ENCODE data around the gene ZNF10.

ZNF10 gene

DNA sequence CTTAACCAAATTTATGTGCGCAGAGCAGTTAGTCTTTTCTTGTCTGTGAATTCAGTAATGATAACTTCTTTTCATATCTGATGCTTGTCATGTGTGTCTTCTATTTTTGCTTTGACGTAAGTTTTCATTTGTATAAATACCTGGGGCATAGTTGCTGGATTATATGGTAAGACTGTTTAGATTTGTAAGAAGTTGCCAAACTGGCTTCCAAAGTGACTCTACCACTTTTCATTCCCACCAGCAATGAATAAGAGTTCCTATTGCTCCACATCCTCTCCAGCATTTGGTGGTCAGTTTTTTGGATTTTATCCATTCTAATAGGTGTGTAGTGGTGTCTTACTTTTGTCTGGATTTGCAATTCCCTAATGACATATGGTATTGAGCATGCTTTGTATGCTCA, 59.7 kb downstream of the ZNF10 start:
- Histone ChIP-seq H3F3A (ENCODE audit: control insufficient read depth, insufficient read depth) (no peaks in the 10 kb centered on the region), H3K27me3 (ENCODE audit: control insufficient read depth, low read length) (no peaks in the 10 kb centered on the region), H3K27ac (ENCODE audit: low read depth, low read length) (no peak overlapping the region), H3K36me3 (ENCODE audit: control insufficient read depth, low read length) (peaks cover 77% of the 10 kb centered on the region), H3K4me3 (ENCODE audit: low read length) (no peak overlapping the region), H3K9me3 (ENCODE audit: control insufficient read depth, insufficient read depth, low read length) (peaks cover 35% of the 10 kb centered on the region; the same call in 1 of the 2 replicates), H3K4me2 (ENCODE audit: low read length) (no peak overlapping the region), H3K79me2 (ENCODE audit: control insufficient read depth, low read length) (no peaks in the 10 kb centered on the region), H4K20me1 (ENCODE audit: control insufficient read depth, insufficient read depth, low read depth, low read length) (no peaks in the 10 kb centered on the region), H3K9me2 (replicated peaks; ENCODE audit: control insufficient read depth, low read length) (no peaks in the 10 kb centered on the region), H3K4me1 (ENCODE audit: control insufficient read depth, low read length) (no peaks in the 10 kb centered on the region)
- TF ChIP-seq, protein P1, sequence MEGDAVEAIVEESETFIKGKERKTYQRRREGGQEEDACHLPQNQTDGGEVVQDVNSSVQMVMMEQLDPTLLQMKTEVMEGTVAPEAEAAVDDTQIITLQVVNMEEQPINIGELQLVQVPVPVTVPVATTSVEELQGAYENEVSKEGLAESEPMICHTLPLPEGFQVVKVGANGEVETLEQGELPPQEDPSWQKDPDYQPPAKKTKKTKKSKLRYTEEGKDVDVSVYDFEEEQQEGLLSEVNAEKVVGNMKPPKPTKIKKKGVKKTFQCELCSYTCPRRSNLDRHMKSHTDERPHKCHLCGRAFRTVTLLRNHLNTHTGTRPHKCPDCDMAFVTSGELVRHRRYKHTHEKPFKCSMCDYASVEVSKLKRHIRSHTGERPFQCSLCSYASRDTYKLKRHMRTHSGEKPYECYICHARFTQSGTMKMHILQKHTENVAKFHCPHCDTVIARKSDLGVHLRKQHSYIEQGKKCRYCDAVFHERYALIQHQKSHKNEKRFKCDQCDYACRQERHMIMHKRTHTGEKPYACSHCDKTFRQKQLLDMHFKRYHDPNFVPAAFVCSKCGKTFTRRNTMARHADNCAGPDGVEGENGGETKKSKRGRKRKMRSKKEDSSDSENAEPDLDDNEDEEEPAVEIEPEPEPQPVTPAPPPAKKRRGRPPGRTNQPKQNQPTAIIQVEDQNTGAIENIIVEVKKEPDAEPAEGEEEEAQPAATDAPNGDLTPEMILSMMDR (IDR thresholded peaks at IDR 0.05; ENCODE audit: low read depth, low read length, poor library complexity, severe bottlenecking), result no peak
- TF ChIP-seq EZH2phosphoT487 (IDR thresholded peaks at IDR 0.05; ENCODE audit: borderline replicate concordance, low read length), result no peak

DNA sequence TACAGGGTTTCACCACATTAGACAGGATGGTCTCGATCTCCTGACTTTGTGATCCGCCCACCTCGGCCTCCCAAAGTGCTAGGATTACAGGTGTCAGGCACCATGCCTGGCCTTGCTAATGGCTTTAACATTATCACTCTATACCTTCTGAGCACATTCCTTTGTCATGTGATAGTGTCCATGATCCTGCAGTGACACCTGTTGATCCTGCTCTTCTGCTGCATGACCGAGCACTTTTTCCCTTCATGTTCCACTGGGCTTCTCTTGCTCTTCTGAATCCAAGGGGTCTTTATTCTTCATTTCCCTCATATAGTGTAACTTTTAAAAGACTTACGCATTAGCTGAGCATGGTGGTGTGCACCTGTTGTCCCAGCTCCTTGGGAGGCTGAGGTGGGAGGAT, 62.4 kb downstream of the ZNF10 start:
- Histone ChIP-seq H4K20me1 (ENCODE audit: control insufficient read depth, insufficient read depth, low read depth, low read length) (no peaks in the 10 kb centered on the region), H3K9me3 (ENCODE audit: control insufficient read depth, insufficient read depth, low read length) (peaks cover 31% of the 10 kb centered on the region), H3K36me3 (ENCODE audit: control insufficient read depth, low read length) (peaks cover 74% of the 10 kb centered on the region), H3K4me1 (ENCODE audit: control insufficient read depth, low read length) (no peaks in the 10 kb centered on the region), H3K9me2 (replicated peaks; ENCODE audit: control insufficient read depth, low read length) (no peaks in the 10 kb centered on the region), H3K79me2 (ENCODE audit: control insufficient read depth, low read length) (no peaks in the 10 kb centered on the region), H3K4me2 (ENCODE audit: low read length) (no peak overlapping the region), H3F3A (ENCODE audit: control insufficient read depth, insufficient read depth) (no peaks in the 10 kb centered on the region), H3K4me3 (ENCODE audit: low read length) (no peak overlapping the region), H3K27me3 (ENCODE audit: control insufficient read depth, low read length) (no peaks in the 10 kb centered on the region), H3K27ac (ENCODE audit: low read depth, low read length) (no peak overlapping the region)
- TF ChIP-seq, protein P1 (IDR thresholded peaks at IDR 0.05; ENCODE audit: low read depth, low read length, poor library complexity, severe bottlenecking), result no peak
- no peak for TF ChIP-seq EZH2phosphoT487 (IDR thresholded peaks at IDR 0.05; ENCODE audit: borderline replicate concordance, low read length)

DNA sequence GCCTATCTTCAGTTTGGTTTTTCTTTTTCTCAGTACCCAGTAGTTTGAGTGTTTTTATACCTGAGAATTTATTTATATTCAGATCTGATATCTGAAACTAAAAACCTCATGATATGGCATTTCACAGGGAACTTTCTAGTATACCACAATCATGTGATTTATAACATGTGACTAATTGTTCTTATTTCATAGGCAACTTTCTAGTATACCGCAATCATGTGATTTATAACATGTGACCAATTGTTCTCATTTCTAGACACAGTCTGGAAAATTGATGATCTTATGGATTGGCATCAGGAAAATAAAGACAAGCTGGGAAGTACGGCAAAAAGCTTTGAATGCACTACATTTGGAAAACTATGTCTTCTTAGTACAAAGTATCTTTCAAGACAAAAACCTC, 71.5 kb downstream of the ZNF10 start:
- H3K4me1 ChIP-seq (ENCODE audit: control insufficient read depth, low read length), result no peaks in the 10 kb centered on the region
- H3K4me2 ChIP-seq (ENCODE audit: low read length), result no peak overlapping the region
- no peak overlapping the region for H3K4me3 ChIP-seq (ENCODE audit: low read length)
- TF ChIP-seq EZH2phosphoT487 (IDR thresholded peaks at IDR 0.05; ENCODE audit: borderline replicate concordance, low read length), result no peak
- TF ChIP-seq, protein P1 (IDR thresholded peaks at IDR 0.05; ENCODE audit: low read depth, low read length, poor library complexity, severe bottlenecking), result no peak
- H3K9me2 ChIP-seq (replicated peaks; ENCODE audit: control insufficient read depth, low read length), result no peaks in the 10 kb centered on the region
- H3K36me3 ChIP-seq (ENCODE audit: control insufficient read depth, low read length), result peaks cover 41% of the 10 kb centered on the region
- H3K27me3 ChIP-seq (ENCODE audit: control insufficient read depth, low read length), result no peaks in the 10 kb centered on the region
- H4K20me1 ChIP-seq (ENCODE audit: control insufficient read depth, insufficient read depth, low read depth, low read length), result no peaks in the 10 kb centered on the region
- no peaks in the 10 kb centered on the region for H3K79me2 ChIP-seq (ENCODE audit: control insufficient read depth, low read length)
- peaks cover 62% of the 10 kb centered on the region for H3K9me3 ChIP-seq (ENCODE audit: control insufficient read depth, insufficient read depth, low read length)
- H3K27ac ChIP-seq (ENCODE audit: low read depth, low read length), result no peak overlapping the region
- H3F3A ChIP-seq (ENCODE audit: control insufficient read depth, insufficient read depth), result peaks cover 8% of the 10 kb centered on the region
